HEK293 (cell line): ENCODE measurements around the gene SSPN.

Experiments used
- BCL11A ChIP-seq: fragments of 450-650 bp; formaldehyde crosslinking; IDR thresholded peaks from 2 replicates; pipeline ENCODE4 v1.5.1; 2016; ENCODE audit warnings: low read depth, missing biosample characterization, missing genetic modification characterization
- GLI2 ChIP-seq: fragments of 450-650 bp; formaldehyde crosslinking; IDR thresholded peaks from 2 replicates; pipeline ENCODE4; 2017; ENCODE audit warnings: missing biosample characterization, missing genetic modification characterization, low read depth, borderline replicate concordance
- HOXC10 ChIP-seq: sonication (generic); formaldehyde crosslinking; IDR thresholded peaks from 2 replicates; pipeline ENCODE4 v1.8.1; 2023; ENCODE audit warnings: mild to moderate bottlenecking, missing genetic modification reagents
- KLF9 ChIP-seq: fragments of 450-650 bp; formaldehyde crosslinking; IDR thresholded peaks from 2 replicates; pipeline ENCODE4 v1.5.1; 2016; ENCODE audit warnings: missing biosample characterization, missing genetic modification characterization, low read depth
- TRIM28 ChIP-seq: IDR thresholded peaks from 2 replicates; pipeline ENCODE4 v1.6.1; 2011; ENCODE audit warnings: low read length, control low read depth, borderline replicate concordance
- ZBTB17 ChIP-seq: fragments of 450-650 bp; formaldehyde crosslinking; IDR thresholded peaks from 2 replicates; pipeline ENCODE4 v1.5.1; 2016; ENCODE audit warnings: missing biosample characterization, missing genetic modification characterization
- ZBTB48 ChIP-seq: fragments of 450-650 bp; formaldehyde crosslinking; IDR thresholded peaks from 2 replicates; pipeline ENCODE4 v1.5.1; 2016; ENCODE audit warnings: missing biosample characterization, missing genetic modification characterization
- ZFP69B ChIP-seq: fragments of 450-650 bp; formaldehyde crosslinking; IDR thresholded peaks from 2 replicates; pipeline ENCODE4 v1.5.1; 2016; ENCODE audit warnings: missing biosample characterization, missing genetic modification characterization
- ZNF112 ChIP-seq: fragments of 450-650 bp; formaldehyde crosslinking; IDR thresholded peaks from 2 replicates; pipeline ENCODE4 v1.5.0; 2017; ENCODE audit warnings: missing biosample characterization, missing genetic modification characterization
- ZNF114 ChIP-seq: fragments of 450-650 bp; formaldehyde crosslinking; IDR thresholded peaks from 2 replicates; pipeline ENCODE4 v1.5.0; 2017; ENCODE audit warnings: missing biosample characterization, missing genetic modification characterization
- ZNF140 ChIP-seq: fragments of 450-650 bp; formaldehyde crosslinking; IDR thresholded peaks from 2 replicates; pipeline ENCODE4 v1.5.1; 2016; ENCODE audit warnings: missing biosample characterization, missing genetic modification characterization
- ZNF169 ChIP-seq: fragments of 450-650 bp; formaldehyde crosslinking; IDR thresholded peaks from 2 replicates; pipeline ENCODE4 v1.5.1; 2016; ENCODE audit warnings: missing biosample characterization, missing genetic modification characterization
- ZNF24 ChIP-seq: fragments of 450-650 bp; formaldehyde crosslinking; IDR thresholded peaks from 2 replicates; pipeline ENCODE4 v1.5.1; 2016; ENCODE audit warnings: missing biosample characterization, missing genetic modification characterization
- ZNF354C ChIP-seq: fragments of 450-650 bp; formaldehyde crosslinking; IDR thresholded peaks from 2 replicates; pipeline ENCODE4 v1.5.1; 2016; ENCODE audit warnings: missing biosample characterization, missing genetic modification characterization, low read depth, borderline replicate concordance
- ZNF366 ChIP-seq: fragments of 450-650 bp; formaldehyde crosslinking; conservative IDR thresholded peaks from 2 replicates; pipeline ENCODE4 v1.5.1; 2016; ENCODE audit warnings: missing biosample characterization, missing genetic modification characterization
- ZNF521 ChIP-seq: fragments of 450-650 bp; formaldehyde crosslinking; IDR thresholded peaks from 2 replicates; pipeline ENCODE4 v1.5.1; 2017; ENCODE audit warnings: missing biosample characterization, mild to moderate bottlenecking, missing genetic modification characterization
- ZNF610 ChIP-seq: fragments of 450-650 bp; formaldehyde crosslinking; IDR thresholded peaks from 2 replicates; pipeline ENCODE4 v1.5.1; 2016; ENCODE audit warnings: missing biosample characterization, missing genetic modification characterization, borderline replicate concordance
- ZNF623 ChIP-seq: fragments of 450-650 bp; formaldehyde crosslinking; IDR thresholded peaks from 2 replicates; pipeline ENCODE4 v1.5.1; 2016; ENCODE audit warnings: missing biosample characterization, missing genetic modification characterization
- ZNF670 ChIP-seq: fragments of 450-650 bp; formaldehyde crosslinking; IDR thresholded peaks from 2 replicates; pipeline ENCODE4 v1.5.1; 2016; ENCODE audit warnings: missing biosample characterization, missing genetic modification characterization, low read depth
- ZNF701 ChIP-seq: fragments of 450-650 bp; formaldehyde crosslinking; IDR thresholded peaks from 2 replicates; pipeline ENCODE4 v1.5.1; 2016; ENCODE audit warnings: missing biosample characterization, missing genetic modification characterization
- ZNF704 ChIP-seq: fragments of 450-650 bp; formaldehyde crosslinking; IDR thresholded peaks from 2 replicates; pipeline ENCODE4 v1.5.1; 2016; ENCODE audit warnings: missing biosample characterization, missing genetic modification characterization
- ZNF707 ChIP-seq: fragments of 450-650 bp; formaldehyde crosslinking; IDR thresholded peaks from 2 replicates; pipeline ENCODE4 v1.5.1; 2016; ENCODE audit warnings: missing biosample characterization, missing genetic modification characterization
- ZNF830 ChIP-seq: fragments of 450-650 bp; IDR thresholded peaks from 2 replicates; pipeline ENCODE4 v1.5.0; 2018; ENCODE audit warnings: missing biosample characterization, missing genetic modification characterization, low read depth, mild to moderate bottlenecking, moderate library complexity
- TF ChIP-seq, protein P1 (sequence below): fragments of 450-650 bp; formaldehyde crosslinking; optimal IDR thresholded peaks from 2 replicates; pipeline ENCODE3; 2016; ENCODE audit warnings: missing biosample characterization, mild to moderate bottlenecking, missing genetic modification characterization
- TF ChIP-seq, protein P2 (sequence below): fragments of 450-650 bp; formaldehyde crosslinking; IDR thresholded peaks from 2 replicates; pipeline ENCODE4 v1.5.1; 2016; ENCODE audit warnings: missing biosample characterization, missing genetic modification characterization
- TF ChIP-seq, protein P3 (sequence below): IDR thresholded peaks from 2 replicates; pipeline ENCODE4 v1.6.1; 2011; ENCODE audit warnings: mild to moderate bottlenecking, low read depth, low read length, borderline replicate concordance
- TF ChIP-seq, protein P4 (sequence below): fragments of 450-650 bp; formaldehyde crosslinking; IDR thresholded peaks from 2 replicates; pipeline ENCODE4 v1.5.1; 2016; ENCODE audit warnings: missing biosample characterization, missing genetic modification characterization
- TF ChIP-seq, protein P5 (sequence below): fragments of 450-650 bp; formaldehyde crosslinking; IDR thresholded peaks from 2 replicates; pipeline ENCODE4 v1.5.1; 2016; ENCODE audit warnings: missing biosample characterization, missing genetic modification characterization
- TF ChIP-seq, protein P6 (sequence below): sonication (generic); formaldehyde crosslinking; IDR thresholded peaks from 2 replicates; pipeline ENCODE4 v1.8.1; 2022; ENCODE audit warnings: mild to moderate bottlenecking, moderate library complexity, missing genetic modification reagents

Gene SSPN

DNA sequence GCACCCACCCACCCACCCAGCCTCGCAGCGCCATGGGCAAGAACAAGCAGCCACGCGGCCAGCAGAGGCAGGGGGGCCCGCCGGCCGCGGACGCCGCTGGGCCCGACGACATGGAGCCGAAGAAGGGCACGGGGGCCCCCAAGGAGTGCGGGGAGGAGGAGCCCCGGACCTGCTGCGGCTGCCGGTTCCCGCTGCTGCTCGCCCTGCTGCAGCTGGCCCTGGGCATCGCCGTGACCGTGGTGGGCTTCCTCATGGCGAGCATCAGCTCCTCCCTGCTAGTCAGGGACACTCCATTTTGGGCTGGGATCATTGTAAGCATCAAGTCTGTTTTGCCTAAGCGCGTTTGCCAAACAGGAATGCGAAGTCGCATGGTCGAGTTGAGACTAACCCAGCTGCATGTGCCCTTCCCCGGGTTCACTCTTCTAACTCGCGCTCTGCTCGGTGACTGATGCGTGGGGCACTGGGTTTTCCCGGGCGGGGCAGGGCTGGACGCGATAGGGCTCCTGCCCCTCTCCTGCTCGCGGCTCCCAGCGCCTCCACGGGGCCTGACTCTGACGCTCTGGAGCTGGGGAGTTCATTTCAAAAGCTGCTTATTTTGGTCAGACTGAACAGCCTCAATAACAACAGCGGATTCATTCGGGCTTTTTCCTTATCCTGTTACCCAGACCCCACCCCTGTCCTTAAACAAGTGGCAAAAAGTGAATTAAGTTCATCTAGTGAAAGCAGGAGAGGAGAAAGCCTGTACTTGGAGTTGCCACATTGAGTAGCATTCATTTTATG, 458 bp downstream of the SSPN start (continued):
- TF ChIP-seq BCL11A (tag by site-specific recombination) (no peak), TRIM28 (no peak), HOXC10 (CRISPR knock-in tag) (no peak), ZNF112 (tag by site-specific recombination) (no peak), ZBTB17 (tag by site-specific recombination) (0 out of 2 replicates have a peak, but pooled peaks have one; percentile 38), ZNF24 (no peak), ZNF114 (tag by site-specific recombination) (no peak), ZNF140 (tag by site-specific recombination) (no peak), ZNF623 (tag by site-specific recombination) (no peak), ZBTB48 (peak; percentile 40; the same call in 1 of the 2 replicates), ZNF354C (tag by site-specific recombination) (no peak), ZNF707 (tag by site-specific recombination) (no peak), KLF9 (tag by site-specific recombination) (no peak), GLI2 (tag by site-specific recombination) (no peak), ZNF610 (tag by site-specific recombination) (no peak), ZFP69B (tag by site-specific recombination) (no peak), ZNF704 (no peak), ZNF830 (tag by site-specific recombination) (no peak), ZNF701 (tag by site-specific recombination) (no peak), ZNF169 (tag by site-specific recombination) (no peak), ZNF521 (no peak), ZNF670 (tag by site-specific recombination) (no peak), ZNF366 (tag by site-specific recombination) (no peak)
- TF ChIP-seq, protein P1, sequence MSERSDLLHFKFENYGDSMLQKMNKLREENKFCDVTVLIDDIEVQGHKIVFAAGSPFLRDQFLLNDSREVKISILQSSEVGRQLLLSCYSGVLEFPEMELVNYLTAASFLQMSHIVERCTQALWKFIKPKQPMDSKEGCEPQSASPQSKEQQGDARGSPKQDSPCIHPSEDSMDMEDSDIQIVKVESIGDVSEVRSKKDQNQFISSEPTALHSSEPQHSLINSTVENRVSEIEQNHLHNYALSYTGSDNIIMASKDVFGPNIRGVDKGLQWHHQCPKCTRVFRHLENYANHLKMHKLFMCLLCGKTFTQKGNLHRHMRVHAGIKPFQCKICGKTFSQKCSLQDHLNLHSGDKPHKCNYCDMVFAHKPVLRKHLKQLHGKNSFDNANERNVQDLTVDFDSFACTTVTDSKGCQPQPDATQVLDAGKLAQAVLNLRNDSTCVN: peak; percentile 50
- TF ChIP-seq, protein P2, sequence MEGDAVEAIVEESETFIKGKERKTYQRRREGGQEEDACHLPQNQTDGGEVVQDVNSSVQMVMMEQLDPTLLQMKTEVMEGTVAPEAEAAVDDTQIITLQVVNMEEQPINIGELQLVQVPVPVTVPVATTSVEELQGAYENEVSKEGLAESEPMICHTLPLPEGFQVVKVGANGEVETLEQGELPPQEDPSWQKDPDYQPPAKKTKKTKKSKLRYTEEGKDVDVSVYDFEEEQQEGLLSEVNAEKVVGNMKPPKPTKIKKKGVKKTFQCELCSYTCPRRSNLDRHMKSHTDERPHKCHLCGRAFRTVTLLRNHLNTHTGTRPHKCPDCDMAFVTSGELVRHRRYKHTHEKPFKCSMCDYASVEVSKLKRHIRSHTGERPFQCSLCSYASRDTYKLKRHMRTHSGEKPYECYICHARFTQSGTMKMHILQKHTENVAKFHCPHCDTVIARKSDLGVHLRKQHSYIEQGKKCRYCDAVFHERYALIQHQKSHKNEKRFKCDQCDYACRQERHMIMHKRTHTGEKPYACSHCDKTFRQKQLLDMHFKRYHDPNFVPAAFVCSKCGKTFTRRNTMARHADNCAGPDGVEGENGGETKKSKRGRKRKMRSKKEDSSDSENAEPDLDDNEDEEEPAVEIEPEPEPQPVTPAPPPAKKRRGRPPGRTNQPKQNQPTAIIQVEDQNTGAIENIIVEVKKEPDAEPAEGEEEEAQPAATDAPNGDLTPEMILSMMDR: no peak
- TF ChIP-seq, protein P3, sequence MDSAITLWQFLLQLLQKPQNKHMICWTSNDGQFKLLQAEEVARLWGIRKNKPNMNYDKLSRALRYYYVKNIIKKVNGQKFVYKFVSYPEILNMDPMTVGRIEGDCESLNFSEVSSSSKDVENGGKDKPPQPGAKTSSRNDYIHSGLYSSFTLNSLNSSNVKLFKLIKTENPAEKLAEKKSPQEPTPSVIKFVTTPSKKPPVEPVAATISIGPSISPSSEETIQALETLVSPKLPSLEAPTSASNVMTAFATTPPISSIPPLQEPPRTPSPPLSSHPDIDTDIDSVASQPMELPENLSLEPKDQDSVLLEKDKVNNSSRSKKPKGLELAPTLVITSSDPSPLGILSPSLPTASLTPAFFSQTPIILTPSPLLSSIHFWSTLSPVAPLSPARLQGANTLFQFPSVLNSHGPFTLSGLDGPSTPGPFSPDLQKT: no peak
- TF ChIP-seq, protein P4, sequence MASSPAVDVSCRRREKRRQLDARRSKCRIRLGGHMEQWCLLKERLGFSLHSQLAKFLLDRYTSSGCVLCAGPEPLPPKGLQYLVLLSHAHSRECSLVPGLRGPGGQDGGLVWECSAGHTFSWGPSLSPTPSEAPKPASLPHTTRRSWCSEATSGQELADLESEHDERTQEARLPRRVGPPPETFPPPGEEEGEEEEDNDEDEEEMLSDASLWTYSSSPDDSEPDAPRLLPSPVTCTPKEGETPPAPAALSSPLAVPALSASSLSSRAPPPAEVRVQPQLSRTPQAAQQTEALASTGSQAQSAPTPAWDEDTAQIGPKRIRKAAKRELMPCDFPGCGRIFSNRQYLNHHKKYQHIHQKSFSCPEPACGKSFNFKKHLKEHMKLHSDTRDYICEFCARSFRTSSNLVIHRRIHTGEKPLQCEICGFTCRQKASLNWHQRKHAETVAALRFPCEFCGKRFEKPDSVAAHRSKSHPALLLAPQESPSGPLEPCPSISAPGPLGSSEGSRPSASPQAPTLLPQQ (tag by site-specific recombination): no peak
- TF ChIP-seq, protein P5, sequence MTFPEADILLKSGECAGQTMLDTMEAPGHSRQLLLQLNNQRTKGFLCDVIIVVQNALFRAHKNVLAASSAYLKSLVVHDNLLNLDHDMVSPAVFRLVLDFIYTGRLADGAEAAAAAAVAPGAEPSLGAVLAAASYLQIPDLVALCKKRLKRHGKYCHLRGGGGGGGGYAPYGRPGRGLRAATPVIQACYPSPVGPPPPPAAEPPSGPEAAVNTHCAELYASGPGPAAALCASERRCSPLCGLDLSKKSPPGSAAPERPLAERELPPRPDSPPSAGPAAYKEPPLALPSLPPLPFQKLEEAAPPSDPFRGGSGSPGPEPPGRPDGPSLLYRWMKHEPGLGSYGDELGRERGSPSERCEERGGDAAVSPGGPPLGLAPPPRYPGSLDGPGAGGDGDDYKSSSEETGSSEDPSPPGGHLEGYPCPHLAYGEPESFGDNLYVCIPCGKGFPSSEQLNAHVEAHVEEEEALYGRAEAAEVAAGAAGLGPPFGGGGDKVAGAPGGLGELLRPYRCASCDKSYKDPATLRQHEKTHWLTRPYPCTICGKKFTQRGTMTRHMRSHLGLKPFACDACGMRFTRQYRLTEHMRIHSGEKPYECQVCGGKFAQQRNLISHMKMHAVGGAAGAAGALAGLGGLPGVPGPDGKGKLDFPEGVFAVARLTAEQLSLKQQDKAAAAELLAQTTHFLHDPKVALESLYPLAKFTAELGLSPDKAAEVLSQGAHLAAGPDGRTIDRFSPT: no peak
- TF ChIP-seq, protein P6, sequence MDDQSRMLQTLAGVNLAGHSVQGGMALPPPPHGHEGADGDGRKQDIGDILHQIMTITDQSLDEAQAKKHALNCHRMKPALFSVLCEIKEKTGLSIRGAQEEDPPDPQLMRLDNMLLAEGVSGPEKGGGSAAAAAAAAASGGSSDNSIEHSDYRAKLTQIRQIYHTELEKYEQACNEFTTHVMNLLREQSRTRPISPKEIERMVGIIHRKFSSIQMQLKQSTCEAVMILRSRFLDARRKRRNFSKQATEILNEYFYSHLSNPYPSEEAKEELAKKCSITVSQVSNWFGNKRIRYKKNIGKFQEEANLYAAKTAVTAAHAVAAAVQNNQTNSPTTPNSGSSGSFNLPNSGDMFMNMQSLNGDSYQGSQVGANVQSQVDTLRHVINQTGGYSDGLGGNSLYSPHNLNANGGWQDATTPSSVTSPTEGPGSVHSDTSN (CRISPR knock-in tag): no peak
